Superior temporal gyrus (tissue), 1 donor: ENCODE results near the gene PFKFB3.
"Not testable (repeated sequence)": the region's sequence is repeated elsewhere in the genome, so short reads cannot be mapped to it uniquely, and the experiment has no call there.

Source experiments
- DNase-seq: peaks from one replicate; pipeline ENCODE4 v3.0.0-alpha.2; 2016; ENCODE audit errors: extremely low spot score

Gene PFKFB3

GRCh38 chr10:6178581-6178980 is 24.2 kb upstream of the PFKFB3 start:
- DNase-seq = no peak

GRCh38 chr10:6179078-6179477 is 23.7 kb upstream of the PFKFB3 start:
- DNase-seq = no peak

GRCh38 chr10:6180480-6181110 is 22.1 kb upstream of the PFKFB3 start:
- no peak for DNase-seq

GRCh38 chr10:6181249-6181648 is 21.5 kb upstream of the PFKFB3 start:
- DNase-seq = no peak

GRCh38 chr10:6182454-6183098 is 20.2 kb upstream of the PFKFB3 start:
- no peak for DNase-seq

- no peak for DNase-seq
These were observed 17.6 kb upstream of the PFKFB3 start for GRCh38 chr10:6185039-6185716.

- no peak for DNase-seq
These were observed 15.9 kb upstream of the PFKFB3 start for GRCh38 chr10:6186894-6187256.

GRCh38 chr10:6187278-6187677 is 15.5 kb upstream of the PFKFB3 start:
- no peak for DNase-seq

- DNase-seq = not testable (repeated sequence)
These were observed 12.7 kb upstream of the PFKFB3 start for GRCh38 chr10:6190033-6190432.

GRCh38 chr10:6191147-6191546 is 11.6 kb upstream of the PFKFB3 start:
- DNase-seq = no peak

GRCh38 chr10:6191569-6191968 is 11.2 kb upstream of the PFKFB3 start:
- DNase-seq = no peak

- DNase-seq = not testable (repeated sequence)
These were observed 9.4 kb upstream of the PFKFB3 start for GRCh38 chr10:6193342-6193741.

GRCh38 chr10:6194311-6194710 is 8.4 kb upstream of the PFKFB3 start:
- DNase-seq = no peak

GRCh38 chr10:6195376-6195775 is 7.4 kb upstream of the PFKFB3 start:
- DNase-seq = no peak

- peak; percentile 53 for DNase-seq
These were observed 6.9 kb upstream of the PFKFB3 start for GRCh38 chr10:6195846-6196245.

GRCh38 chr10:6196524-6196923 is 6.2 kb upstream of the PFKFB3 start:
- not testable (repeated sequence) for DNase-seq

GRCh38 chr10:6197321-6197720 is 5.4 kb upstream of the PFKFB3 start:
- no peak for DNase-seq

GRCh38 chr10:6198171-6198570 is 4.6 kb upstream of the PFKFB3 start:
- DNase-seq = no peak

- DNase-seq = no peak
These were observed 3.5 kb upstream of the PFKFB3 start for GRCh38 chr10:6199131-6199733.

GRCh38 chr10:6200440-6200733 is 2.3 kb upstream of the PFKFB3 start:
- DNase-seq = no peak

GRCh38 chr10:6200734-6201515 is 1.8 kb upstream of the PFKFB3 start:
- DNase-seq = peak; percentile 54

- DNase-seq = peak; percentile 60
These were observed 1.2 kb upstream of the PFKFB3 start for GRCh38 chr10:6201516-6201975.
